ENCODE results near the gene NOTCH4.

Gene NOTCH4

DNA sequence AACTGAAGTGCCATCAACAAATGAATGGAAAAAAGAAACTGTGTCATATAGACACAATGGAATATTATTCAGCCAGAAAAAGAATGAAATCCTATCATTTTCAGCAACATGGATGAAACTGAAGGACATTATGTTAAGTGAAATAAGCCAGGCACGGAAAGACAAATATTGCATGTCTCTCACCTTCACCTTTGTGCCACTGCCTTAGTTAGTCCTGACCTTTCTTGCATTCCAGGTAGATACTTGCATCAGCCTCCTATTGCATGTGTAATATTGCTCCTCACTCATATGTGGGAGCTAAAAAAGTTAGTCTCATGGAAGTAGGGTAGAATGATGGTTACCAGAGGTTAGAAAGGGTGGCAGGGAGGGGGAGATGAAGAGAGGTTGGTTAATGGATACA, 14.9 kb downstream of the NOTCH4 start:
- no peak for ATAC-seq

DNA sequence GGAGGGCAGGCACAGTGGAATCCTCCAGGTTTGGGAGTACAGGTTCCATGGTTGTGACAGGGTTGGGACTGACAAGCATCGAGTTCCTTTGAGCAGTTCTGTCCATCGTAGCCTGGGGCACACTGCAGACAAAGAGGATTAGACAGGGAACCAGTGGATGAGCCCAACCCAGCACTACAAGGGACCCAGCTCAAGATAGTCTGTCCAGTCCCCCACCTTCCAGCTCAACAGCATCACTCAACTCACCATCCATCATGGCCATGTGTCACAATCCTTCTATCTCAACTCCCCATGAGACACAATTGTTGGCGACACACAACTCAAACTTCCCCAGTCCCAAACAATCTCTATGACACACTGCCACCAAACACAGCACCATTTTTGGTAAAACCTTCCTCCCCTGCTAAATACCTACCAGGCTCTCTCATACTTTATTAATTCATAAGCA, 19.6 kb downstream of the NOTCH4 start:
- TF ChIP-seq ZC3H10 (CRISPR knock-in tag; IDR thresholded peaks at IDR 0.05) (no peak), PPARA (CRISPR knock-in tag; IDR thresholded peaks at IDR 0.05; ENCODE audit: borderline replicate concordance) (no peak)
- ATAC-seq, result no peak

More for the DNA sequence above, 14.9 kb downstream of the NOTCH4 start:
- TF ChIP-seq GLIS3 (CRISPR knock-in tag; IDR thresholded peaks at IDR 0.05) (no peak), OSR1 (CRISPR knock-in tag; IDR thresholded peaks at IDR 0.05) (no peak)

DNA sequence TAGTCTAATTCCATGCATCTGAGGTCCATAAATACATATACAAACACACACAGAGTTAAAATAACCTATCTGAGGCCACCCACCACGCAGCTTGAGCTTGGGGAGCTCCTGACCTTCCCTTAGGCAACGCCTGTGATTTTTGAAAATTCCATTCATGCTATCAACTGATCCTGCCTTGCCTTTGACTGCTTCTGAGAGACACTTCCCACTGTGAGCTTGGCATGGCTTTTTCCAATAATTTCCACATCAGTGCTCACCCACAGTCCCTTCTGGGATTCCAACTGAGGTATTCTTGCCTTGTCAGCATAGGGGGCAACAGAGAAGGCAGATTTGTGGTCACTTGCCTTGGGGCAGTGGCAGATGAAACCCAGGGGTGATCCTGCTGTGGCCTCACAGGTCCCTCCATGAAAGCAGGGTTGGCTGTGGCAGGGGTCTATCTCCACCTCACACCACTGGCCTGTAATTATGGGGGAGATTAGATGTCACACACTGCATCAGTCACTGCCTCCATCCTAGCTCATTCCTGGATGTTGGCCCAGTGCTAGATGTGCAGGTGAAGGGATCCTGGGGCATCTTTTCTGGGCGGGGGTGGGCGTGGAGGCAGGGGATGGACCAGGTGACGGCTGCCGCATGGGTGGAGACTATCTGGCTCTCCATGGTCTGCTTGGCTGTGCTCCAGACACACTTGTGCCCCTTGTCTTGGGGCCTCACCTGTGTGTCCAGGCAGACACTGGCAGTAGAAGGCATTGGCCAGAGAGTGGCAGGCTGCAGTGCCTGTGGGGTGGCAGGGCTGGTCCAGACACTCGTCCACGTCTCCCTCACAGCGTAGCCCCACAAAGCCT, 20.2 kb downstream of the NOTCH4 start:
- no peak for ATAC-seq
- TF ChIP-seq ISL1 (CRISPR knock-in tag; IDR thresholded peaks at IDR 0.05), result no peak
- no peak for TF ChIP-seq PPARA (CRISPR knock-in tag; IDR thresholded peaks at IDR 0.05; ENCODE audit: borderline replicate concordance)
- TF ChIP-seq, protein P1, sequence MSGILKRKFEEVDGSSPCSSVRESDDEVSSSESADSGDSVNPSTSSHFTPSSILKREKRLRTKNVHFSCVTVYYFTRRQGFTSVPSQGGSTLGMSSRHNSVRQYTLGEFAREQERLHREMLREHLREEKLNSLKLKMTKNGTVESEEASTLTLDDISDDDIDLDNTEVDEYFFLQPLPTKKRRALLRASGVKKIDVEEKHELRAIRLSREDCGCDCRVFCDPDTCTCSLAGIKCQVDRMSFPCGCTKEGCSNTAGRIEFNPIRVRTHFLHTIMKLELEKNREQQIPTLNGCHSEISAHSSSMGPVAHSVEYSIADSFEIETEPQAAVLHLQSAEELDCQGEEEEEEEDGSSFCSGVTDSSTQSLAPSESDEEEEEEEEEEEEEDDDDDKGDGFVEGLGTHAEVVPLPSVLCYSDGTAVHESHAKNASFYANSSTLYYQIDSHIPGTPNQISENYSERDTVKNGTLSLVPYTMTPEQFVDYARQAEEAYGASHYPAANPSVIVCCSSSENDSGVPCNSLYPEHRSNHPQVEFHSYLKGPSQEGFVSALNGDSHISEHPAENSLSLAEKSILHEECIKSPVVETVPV (CRISPR knock-in tag; IDR thresholded peaks at IDR 0.05), result no peak
- no peak for TF ChIP-seq ESRRG (CRISPR knock-in tag; IDR thresholded peaks at IDR 0.05)

DNA sequence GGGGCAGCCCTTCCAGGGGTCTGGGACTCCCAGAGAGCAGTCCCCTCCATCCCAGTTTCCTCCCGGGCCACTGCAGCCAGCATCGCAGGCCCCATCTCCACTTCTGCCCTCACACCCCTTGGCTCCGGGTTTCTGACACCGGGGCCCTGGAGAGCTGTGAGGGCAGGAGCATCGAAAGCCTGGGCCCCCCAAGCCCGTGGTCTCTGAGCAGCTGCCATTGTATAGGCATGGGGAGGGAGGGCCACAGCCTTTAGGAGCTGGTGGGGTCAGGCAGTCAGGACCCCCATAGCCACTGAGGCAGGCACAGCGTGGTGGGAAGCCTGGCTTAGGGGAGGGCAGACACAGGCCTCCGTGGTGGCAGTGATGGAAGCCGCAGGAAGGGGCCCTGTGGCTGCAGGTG, 21.7 kb downstream of the NOTCH4 start:
- TF ChIP-seq BACH2 (CRISPR knock-in tag; IDR thresholded peaks at IDR 0.05; ENCODE audit: borderline replicate concordance), result no peak
- no peak for TF ChIP-seq ISL1 (CRISPR knock-in tag; IDR thresholded peaks at IDR 0.05)
- no peak for TF ChIP-seq ARNTL (CRISPR knock-in tag; IDR thresholded peaks at IDR 0.05; ENCODE audit: borderline replicate concordance, low read depth)
- TF ChIP-seq TCF4 (CRISPR knock-in tag; IDR thresholded peaks at IDR 0.05; ENCODE audit: borderline replicate concordance), result no peak
- TF ChIP-seq ZNF565 (CRISPR knock-in tag; conservative IDR thresholded peaks at IDR 0.05; ENCODE audit: low read depth), result no peak
- TF ChIP-seq, protein P2, sequence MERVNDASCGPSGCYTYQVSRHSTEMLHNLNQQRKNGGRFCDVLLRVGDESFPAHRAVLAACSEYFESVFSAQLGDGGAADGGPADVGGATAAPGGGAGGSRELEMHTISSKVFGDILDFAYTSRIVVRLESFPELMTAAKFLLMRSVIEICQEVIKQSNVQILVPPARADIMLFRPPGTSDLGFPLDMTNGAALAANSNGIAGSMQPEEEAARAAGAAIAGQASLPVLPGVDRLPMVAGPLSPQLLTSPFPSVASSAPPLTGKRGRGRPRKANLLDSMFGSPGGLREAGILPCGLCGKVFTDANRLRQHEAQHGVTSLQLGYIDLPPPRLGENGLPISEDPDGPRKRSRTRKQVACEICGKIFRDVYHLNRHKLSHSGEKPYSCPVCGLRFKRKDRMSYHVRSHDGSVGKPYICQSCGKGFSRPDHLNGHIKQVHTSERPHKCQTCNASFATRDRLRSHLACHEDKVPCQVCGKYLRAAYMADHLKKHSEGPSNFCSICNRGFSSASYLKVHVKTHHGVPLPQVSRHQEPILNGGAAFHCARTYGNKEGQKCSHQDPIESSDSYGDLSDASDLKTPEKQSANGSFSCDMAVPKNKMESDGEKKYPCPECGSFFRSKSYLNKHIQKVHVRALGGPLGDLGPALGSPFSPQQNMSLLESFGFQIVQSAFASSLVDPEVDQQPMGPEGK (CRISPR knock-in tag; IDR thresholded peaks at IDR 0.05; ENCODE audit: borderline replicate concordance), result no peak
- TF ChIP-seq, protein P3, sequence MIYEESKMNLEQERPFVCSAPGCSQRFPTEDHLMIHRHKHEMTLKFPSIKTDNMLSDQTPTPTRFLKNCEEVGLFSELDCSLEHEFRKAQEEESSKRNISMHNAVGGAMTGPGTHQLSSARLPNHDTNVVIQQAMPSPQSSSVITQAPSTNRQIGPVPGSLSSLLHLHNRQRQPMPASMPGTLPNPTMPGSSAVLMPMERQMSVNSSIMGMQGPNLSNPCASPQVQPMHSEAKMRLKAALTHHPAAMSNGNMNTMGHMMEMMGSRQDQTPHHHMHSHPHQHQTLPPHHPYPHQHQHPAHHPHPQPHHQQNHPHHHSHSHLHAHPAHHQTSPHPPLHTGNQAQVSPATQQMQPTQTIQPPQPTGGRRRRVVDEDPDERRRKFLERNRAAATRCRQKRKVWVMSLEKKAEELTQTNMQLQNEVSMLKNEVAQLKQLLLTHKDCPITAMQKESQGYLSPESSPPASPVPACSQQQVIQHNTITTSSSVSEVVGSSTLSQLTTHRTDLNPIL (CRISPR knock-in tag; IDR thresholded peaks at IDR 0.05; ENCODE audit: low read depth), result no peak
- TF ChIP-seq ZFP30 (CRISPR knock-in tag; IDR thresholded peaks at IDR 0.05), result no peak
- TF ChIP-seq TOX (CRISPR knock-in tag; IDR thresholded peaks at IDR 0.05; ENCODE audit: borderline replicate concordance), result no peak
- TF ChIP-seq ZC3H10 (CRISPR knock-in tag; IDR thresholded peaks at IDR 0.05), result no peak
- no peak for TF ChIP-seq ZNF8 (CRISPR knock-in tag; IDR thresholded peaks at IDR 0.05)
- TF ChIP-seq SNAI2 (CRISPR knock-in tag; IDR thresholded peaks at IDR 0.05), result no peak
- TF ChIP-seq CSDC2 (CRISPR knock-in tag; IDR thresholded peaks at IDR 0.05), result no peak
- no peak for TF ChIP-seq OSR1 (CRISPR knock-in tag; IDR thresholded peaks at IDR 0.05)
- no peak for TF ChIP-seq ESRRG (CRISPR knock-in tag; IDR thresholded peaks at IDR 0.05)
- no peak for ATAC-seq

DNA sequence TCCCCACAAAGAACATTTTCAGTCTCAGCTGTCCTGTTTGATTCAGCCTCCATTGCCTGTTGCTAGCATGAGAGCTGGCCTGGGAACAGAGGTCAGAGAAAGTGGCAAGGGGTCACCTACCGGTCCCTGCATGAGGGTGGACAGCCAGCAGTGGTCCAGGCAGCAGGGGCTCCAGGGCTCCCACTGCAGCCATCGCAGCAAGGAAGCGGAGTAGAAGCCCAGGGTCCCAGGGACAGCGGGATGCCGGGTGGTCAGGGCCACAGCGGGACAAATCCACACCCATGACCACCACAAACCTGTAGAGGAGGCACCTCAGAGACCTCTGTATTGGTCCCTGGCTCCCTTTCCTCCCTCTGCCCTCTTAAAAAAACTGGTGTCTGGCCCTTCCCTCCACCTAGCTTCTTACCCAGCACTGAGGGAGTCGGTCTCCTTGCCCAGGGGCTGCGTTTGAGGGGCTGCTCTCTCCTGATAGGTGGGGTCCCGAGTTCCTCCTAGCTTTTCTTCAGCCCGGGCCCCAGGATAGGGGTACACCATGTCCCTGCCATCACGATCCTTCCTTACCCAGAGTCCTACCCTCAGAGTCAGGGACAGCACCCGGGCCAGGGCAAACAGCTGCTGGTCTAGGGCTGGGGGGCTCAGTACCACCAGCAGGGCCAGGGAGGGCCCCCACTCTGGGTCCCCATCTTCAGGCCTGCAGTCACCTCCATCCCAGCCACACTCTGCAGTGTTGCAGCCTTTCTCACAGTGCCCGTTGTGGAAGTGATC, 23.0 kb downstream of the NOTCH4 start:
- ATAC-seq, result no peak
- no peak for TF ChIP-seq GLIS3 (CRISPR knock-in tag; IDR thresholded peaks at IDR 0.05)
- no peak for TF ChIP-seq ESRRG (CRISPR knock-in tag; IDR thresholded peaks at IDR 0.05)
- no peak for TF ChIP-seq ZNF8 (CRISPR knock-in tag; IDR thresholded peaks at IDR 0.05)
- TF ChIP-seq SNAI2 (CRISPR knock-in tag; IDR thresholded peaks at IDR 0.05), result no peak
- no peak for TF ChIP-seq ZNF70 (CRISPR knock-in tag; IDR thresholded peaks at IDR 0.05)
- no peak for TF ChIP-seq CSDC2 (CRISPR knock-in tag; IDR thresholded peaks at IDR 0.05)
- no peak for TF ChIP-seq ZFP3 (CRISPR knock-in tag; IDR thresholded peaks at IDR 0.05)
- TF ChIP-seq, protein P2 (CRISPR knock-in tag; IDR thresholded peaks at IDR 0.05; ENCODE audit: borderline replicate concordance), result no peak
- TF ChIP-seq TCF4 (CRISPR knock-in tag; IDR thresholded peaks at IDR 0.05; ENCODE audit: borderline replicate concordance), result no peak
- no peak for TF ChIP-seq PPARA (CRISPR knock-in tag; IDR thresholded peaks at IDR 0.05; ENCODE audit: borderline replicate concordance)
- no peak for TF ChIP-seq TOX (CRISPR knock-in tag; IDR thresholded peaks at IDR 0.05; ENCODE audit: borderline replicate concordance)
- TF ChIP-seq, protein P1 (CRISPR knock-in tag; IDR thresholded peaks at IDR 0.05), result no peak
- TF ChIP-seq ARNTL (CRISPR knock-in tag; IDR thresholded peaks at IDR 0.05; ENCODE audit: borderline replicate concordance, low read depth), result no peak
- no peak for TF ChIP-seq ZNF565 (CRISPR knock-in tag; conservative IDR thresholded peaks at IDR 0.05; ENCODE audit: low read depth)
- TF ChIP-seq, protein P3 (CRISPR knock-in tag; IDR thresholded peaks at IDR 0.05; ENCODE audit: low read depth), result no peak
- no peak for TF ChIP-seq RARB (CRISPR knock-in tag; IDR thresholded peaks at IDR 0.05)
- no peak for TF ChIP-seq ZFP30 (CRISPR knock-in tag; IDR thresholded peaks at IDR 0.05)
- no peak for TF ChIP-seq BACH2 (CRISPR knock-in tag; IDR thresholded peaks at IDR 0.05; ENCODE audit: borderline replicate concordance)

Measured in SK-N-SH treated with all-trans-retinoic acid at 6 μM for 48 hours (cell line).